Measurements from ENCODE around the gene U2SURP.
"Not testable (repeated sequence)": the region's sequence is repeated elsewhere in the genome, so short reads cannot be mapped to it uniquely, and the experiment has no call there.

Gene U2SURP

DNA sequence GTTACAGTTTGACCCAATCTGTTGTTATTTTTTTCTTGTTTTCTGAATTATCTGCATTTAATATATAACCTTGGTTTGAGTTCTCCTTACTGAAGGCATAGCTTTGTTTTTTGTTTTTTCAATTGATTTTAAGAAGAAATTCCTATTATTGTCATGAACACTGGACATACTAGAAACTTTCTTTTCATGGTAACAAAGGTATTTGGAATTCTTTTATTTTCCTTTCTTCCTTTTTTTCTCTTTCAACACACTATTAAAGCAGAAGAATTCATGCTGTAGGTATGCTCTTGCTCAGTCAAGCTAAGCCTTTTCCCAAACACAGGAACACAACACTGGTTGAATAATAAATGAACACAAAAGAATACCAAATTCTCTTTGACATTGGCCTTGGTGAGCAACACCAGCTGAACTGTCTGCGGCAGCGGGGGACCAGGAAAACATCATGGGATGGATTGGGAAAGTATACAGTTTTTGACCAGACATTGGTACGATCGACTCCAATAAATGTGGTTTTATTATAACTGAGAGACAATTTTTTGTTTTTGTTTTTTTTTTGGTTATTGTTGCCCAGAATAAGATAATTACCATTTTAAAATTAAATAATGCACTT, 23.1 kb downstream of the U2SURP start:
- DNase-seq, result no peak

- DNase-seq, result no peak
These were observed 30.0 kb downstream of the U2SURP start for GRCh38 chr3:143031327-143031726.

DNA sequence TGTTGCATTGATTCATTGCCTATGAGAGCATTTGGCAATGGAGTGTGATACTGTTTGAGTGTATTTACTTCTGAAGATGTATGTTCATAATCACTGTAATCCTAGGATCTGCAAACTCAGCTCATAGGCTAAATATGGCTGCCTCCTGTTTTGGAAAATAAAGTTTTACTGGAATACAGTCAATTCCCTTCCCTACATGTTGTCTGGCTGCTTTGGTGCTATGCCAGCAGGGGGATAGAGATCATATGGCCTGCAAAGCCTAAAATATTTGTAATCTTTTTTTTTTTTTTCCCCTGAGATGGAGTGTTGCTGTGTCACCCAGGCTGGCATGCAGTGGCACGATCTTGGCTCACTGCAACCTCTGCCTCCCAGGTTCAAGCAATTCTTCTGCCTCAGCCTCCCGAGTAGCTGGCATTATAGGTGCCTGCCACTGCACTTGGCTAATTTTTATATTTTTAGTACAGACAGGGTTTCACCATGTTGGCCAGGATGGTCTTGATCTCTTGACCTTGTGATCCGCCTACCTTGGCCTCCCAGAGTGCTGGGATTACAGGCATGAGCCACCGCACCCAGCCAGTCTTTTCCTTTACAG, 30.5 kb downstream of the U2SURP start:
- not testable (repeated sequence) for DNase-seq

- DNase-seq, result no peak
These were observed 34.3 kb downstream of the U2SURP start for GRCh38 chr3:143035466-143036211.

DNA sequence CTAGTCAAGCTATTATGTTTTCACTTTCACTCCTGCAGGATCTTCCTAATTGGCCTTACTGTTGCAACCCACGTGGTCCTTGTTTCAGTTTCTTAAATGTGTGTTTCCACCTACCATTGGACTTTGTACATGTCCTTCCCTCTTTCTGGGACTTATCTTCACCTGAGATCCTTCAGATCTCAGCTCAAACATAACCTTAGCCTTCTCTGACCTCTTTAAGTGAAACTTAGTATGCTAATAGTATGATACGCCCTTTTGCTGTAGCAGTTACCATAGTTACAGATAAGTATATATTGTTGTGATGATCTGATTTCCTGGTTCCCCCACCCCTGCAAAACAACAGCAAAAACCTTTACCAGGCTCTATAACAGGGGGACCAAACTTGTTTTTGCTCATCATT, 35.2 kb downstream of the U2SURP start:
- no peak for DNase-seq

DNA sequence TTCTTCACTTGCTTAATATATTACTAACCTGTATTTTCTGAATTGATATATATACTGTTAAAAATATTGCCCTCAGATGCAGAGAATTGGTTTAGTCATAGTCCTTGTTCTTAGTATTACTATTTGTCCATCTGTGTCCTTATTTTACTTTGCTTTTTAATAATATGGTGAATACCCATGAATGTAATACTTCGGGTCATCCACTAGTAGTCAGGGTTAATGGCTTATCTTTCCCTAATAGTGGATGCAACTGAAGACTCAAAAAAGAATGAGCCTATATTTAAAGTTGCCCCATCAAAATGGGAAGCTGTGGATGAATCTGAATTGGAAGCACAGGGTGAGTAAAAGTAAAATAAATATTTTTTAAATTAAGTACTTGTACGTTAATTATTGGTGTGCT, 36.5 kb downstream of the U2SURP start:
- DNase-seq, result no peak

DNA sequence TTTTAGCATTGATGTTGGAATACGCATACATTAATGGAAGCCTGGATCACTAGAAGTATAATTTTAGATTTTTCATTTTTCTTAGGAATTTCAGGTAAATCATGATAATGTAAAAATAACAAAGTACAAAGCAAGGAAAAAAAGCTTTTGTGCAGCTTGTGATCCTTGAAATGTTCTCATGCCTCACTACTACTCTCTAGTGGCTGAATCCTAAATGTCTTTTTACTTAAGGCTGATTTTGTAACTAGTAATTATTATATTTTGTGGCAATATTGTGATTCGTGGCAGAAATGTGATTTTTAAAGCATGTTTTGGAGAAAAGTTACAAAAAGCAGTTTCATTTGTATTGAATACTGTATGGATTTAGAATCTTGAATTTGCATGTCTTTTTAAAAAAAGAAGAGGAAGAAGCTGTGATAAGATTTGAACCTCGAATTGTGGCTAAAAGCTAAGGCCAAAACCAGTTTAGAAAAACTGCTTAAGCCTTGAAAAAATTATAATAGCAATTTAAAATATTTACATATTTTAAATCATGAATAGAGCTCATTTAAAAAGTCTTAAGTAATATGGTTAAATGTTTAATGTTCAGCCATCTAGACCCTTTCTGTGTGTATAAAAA, 39.0 kb downstream of the U2SURP start:
- DNase-seq, result no peak

- DNase-seq, result no peak
These were observed 40.5 kb downstream of the U2SURP start for GRCh38 chr3:143041903-143042302.

- no peak for DNase-seq
These were observed 44.3 kb downstream of the U2SURP start for GRCh38 chr3:143045639-143046038.

DNA sequence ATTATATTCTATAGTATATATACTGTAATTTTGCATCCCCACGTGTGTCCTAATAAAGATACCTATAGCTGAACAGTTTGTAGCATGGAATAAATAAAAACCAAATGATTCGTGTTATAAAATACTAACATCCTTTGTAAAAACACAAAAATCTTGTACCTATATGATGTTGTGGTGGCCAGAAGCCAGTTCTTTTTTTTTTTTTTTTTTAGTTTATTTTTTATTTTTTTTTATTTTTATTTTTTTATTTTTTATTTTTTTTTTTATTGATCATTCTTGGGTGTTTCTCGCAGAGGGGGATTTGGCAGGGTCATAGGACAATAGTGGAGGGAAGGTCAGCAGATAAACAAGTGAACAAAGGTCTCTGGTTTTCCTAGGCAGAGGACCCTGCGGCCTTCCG, 44.7 kb downstream of the U2SURP start:
- not testable (repeated sequence) for DNase-seq

DNA sequence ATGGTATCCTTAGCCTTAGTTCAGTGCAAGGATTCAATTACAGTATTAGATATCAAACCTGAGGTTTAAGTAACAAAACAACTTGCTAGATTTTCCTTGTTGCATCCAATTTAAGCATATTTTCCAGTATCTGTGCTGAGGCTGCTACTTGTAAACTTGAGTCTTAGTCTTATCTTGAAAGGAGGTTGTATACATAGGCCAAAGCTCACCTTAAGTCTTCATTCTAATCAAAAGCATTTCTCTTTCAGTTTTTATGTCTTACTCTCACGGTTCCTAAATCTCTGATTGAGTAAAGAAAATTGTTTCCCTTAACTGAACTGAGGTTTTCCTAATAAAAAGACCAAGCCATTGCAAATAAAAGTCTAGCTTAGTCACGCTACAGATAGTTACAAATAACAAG, 52.6 kb downstream of the U2SURP start:
- no peak for DNase-seq

- DNase-seq, result no peak
These were observed 55.0 kb downstream of the U2SURP start for GRCh38 chr3:143056372-143056771.

- no peak for DNase-seq
These were observed 59.5 kb downstream of the U2SURP start for GRCh38 chr3:143060906-143061305.

DNA sequence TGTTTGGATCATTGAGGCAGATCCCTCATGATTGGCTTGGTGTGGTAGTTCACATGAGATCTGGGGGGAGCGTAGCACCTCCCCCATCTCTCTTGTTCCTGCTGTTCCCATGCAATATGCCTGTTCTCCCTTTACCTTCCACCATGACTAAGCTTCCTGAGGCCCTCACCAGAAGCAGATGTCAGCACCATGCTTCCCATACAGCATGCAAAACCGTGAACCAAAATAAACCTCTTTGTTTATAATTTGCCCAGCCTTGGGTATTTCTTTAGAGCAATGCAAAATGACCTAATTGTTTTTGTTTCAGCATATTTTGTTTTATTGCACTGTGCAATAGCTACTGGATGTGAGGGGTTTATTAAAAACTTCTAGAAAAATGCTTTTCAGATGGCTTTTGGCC, 61.6 kb downstream of the U2SURP start:
- no peak for DNase-seq

GRCh38 chr3:143064777-143065176, 63.4 kb downstream of the U2SURP start:
- no peak for DNase-seq

DNA sequence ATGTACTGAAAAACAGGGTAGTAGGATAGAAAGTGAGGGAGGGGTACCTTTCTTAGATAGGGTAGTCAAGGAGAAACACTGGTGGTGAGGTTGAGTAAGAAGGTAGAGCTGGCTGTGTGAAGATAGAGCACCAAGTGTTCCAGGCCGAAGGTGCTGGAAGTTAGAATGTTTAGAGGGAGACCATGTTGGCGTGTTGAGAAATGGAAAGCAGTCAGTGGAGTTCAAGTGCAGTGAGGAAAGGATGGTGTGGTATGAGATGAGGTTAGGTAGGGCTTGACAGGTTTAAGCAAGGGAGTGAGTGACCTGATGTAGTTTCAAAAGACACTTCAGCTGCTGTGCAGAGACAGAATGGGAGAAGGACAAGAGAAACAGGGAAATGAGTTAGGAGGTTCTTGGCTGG, 64.0 kb downstream of the U2SURP start:
- no peak for DNase-seq

- DNase-seq, result no peak
These were observed 64.7 kb downstream of the U2SURP start for GRCh38 chr3:143066033-143066432.

- no peak for DNase-seq
These were observed 65.8 kb downstream of the U2SURP start for GRCh38 chr3:143067201-143067600.

GRCh38 chr3:143068059-143068458, 66.7 kb downstream of the U2SURP start:
- DNase-seq, result no peak

GRCh38 chr3:143070977-143071551, 69.7 kb downstream of the U2SURP start:
- no peak for DNase-seq

GRCh38 chr3:143071776-143072175, 70.4 kb downstream of the U2SURP start:
- no peak for DNase-seq

DNA sequence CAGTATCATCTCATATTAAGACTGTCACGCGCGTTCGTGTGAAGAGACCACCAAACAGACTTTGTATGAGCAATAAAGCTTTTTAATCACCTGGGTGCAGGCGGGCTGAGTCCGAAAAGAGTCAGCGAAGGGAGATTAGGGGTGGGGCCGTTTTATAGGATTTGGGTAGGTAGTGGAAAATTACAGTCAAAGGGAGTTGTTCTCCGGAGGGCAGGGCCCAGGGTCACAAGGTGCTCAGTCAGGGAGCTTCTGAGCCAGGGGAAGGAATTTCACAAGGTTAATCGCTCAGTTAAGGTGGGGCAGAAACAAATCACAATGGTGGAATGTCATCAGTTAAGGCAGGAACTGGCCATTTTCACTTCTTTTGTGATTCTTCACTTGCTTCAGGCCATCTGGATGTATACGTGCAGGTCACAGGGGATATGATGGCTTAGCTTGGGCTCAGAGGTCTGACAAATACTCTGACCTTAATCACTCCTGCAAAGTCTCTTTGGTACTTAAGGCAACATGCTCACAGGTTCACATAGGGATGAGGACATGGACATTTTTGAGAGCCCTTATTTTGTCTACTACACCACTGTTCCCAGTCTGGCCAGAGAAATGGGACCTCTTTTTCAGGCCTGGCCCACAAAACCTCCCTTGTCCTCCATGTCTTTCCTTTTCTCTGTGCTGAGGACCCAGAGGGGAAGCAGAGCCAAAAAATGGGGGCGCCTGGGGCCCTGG, 71.1 kb downstream of the U2SURP start:
- not testable (repeated sequence) for DNase-seq

DNA sequence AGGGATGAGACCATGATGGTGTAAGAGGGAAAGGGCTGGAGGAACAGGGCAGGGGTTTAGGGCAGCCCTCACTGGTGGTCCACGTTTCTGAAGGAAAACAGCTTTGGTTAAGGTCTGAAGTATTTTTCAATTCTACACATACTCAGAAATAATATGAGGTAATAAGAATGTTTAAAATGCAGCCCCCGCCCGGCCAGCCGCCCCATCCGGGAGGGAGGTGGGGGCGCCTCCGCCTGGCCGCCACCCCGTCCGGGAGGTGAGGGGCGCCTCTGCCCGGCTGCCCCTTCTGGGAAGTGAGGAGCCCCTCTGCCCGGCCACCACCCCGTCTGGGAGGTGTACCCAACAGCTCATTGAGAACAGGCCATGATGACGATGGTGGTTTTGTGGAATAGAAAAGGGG, 72.2 kb downstream of the U2SURP start:
- not testable (repeated sequence) for DNase-seq

Data from stimulated activated CD4-positive, alpha-beta T cell treated with anti-CD3 and anti-CD28 coated beads, Interleukin-4, amount 100 ng/mL, for 1 hour (primary cell).